Measurements from ENCODE around the gene RIPK4.

RIPK4 gene

DNA sequence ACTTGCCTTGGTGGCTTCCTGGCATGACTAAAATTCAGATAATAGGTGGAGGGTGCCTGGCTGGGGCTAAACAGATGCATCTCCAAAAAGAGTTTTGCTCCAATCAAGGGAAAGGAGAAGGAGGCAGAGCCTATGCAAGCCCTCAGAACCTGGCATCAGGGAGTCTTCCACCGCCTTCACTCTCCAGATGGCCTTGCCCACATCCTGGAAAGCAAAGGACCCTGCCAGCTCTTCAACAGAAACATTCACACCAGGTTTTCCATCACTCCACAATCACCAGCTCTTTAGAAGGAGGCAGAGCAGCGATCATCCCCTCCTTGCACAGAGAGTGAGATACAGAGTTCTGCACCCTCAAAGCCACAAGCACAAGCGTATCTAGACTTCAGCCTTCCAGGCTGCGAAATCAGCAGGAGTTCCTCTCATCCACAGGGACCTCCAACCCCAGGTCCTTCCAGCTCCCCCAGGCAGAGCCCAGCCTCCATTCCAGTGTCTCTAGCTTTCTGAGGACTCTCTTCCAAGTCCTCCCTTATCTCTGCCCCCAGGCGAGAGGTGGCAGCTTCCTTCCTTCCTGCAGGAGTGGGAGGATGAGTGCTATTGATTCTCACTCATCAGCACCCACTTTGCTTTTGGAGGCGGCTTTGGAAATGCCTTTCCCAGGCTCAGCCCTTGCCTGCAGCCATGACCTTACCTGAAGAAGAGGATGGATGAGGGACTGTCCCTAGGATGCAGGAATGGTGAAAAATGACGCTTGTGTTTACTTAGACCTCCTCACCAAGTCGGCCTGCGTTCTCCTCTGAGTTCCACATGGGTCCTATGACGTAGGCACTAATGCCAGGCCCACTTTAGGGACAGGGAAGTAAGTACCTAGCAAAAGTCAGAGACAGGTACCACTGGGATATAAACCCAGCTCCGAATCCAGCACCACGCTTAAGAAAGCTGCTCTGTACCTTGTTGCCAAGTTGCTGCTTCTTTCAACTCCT lies 75.4 kb downstream of the RIPK4 start:
- H3K4me3 ChIP-seq (ENCODE audit: low read length): no peak overlapping the region
- no peak for DNase-seq (ENCODE audit: low read depth)
- TF ChIP-seq, protein P1, sequence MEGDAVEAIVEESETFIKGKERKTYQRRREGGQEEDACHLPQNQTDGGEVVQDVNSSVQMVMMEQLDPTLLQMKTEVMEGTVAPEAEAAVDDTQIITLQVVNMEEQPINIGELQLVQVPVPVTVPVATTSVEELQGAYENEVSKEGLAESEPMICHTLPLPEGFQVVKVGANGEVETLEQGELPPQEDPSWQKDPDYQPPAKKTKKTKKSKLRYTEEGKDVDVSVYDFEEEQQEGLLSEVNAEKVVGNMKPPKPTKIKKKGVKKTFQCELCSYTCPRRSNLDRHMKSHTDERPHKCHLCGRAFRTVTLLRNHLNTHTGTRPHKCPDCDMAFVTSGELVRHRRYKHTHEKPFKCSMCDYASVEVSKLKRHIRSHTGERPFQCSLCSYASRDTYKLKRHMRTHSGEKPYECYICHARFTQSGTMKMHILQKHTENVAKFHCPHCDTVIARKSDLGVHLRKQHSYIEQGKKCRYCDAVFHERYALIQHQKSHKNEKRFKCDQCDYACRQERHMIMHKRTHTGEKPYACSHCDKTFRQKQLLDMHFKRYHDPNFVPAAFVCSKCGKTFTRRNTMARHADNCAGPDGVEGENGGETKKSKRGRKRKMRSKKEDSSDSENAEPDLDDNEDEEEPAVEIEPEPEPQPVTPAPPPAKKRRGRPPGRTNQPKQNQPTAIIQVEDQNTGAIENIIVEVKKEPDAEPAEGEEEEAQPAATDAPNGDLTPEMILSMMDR (conservative IDR thresholded peaks at IDR 0.05; ENCODE audit: low read depth, low read length): no peak
